ENCODE results near the gene TBCD.
A peak's percentile ranks its signal among the peaks of the same experiment; 100 is the strongest.
"Not testable (repeated sequence)": the region's sequence is repeated elsewhere in the genome, so short reads cannot be mapped to it uniquely, and the experiment has no call there.

The TBCD gene

GRCh38 chr17:82767041-82767754, 15.3 kb downstream of the TBCD start:
- DNase-seq: peak; percentile 75

- no peak for DNase-seq
Measured at GRCh38 chr17:82769041-82769440, 17.2 kb downstream of the TBCD start.

GRCh38 chr17:82772026-82772425, 20.2 kb downstream of the TBCD start:
- no peak for DNase-seq

GRCh38 chr17:82774456-82774855, 22.6 kb downstream of the TBCD start:
- DNase-seq: not testable (repeated sequence)

GRCh38 chr17:82775001-82775823, 23.3 kb downstream of the TBCD start:
- peak; percentile 78 for DNase-seq

GRCh38 chr17:82776454-82776853, 24.6 kb downstream of the TBCD start:
- DNase-seq: no peak

GRCh38 chr17:82777778-82778375, 26.0 kb downstream of the TBCD start:
- not testable (repeated sequence) for DNase-seq

- no peak for DNase-seq
Measured at GRCh38 chr17:82779541-82779940, 27.7 kb downstream of the TBCD start.

GRCh38 chr17:82780195-82780594, 28.3 kb downstream of the TBCD start:
- no peak for DNase-seq

- DNase-seq: no peak
Measured at GRCh38 chr17:82780971-82781893, 29.4 kb downstream of the TBCD start.

- peak; percentile 91 for DNase-seq
Measured at GRCh38 chr17:82781894-82782274, 30.0 kb downstream of the TBCD start.

- DNase-seq: no peak
Measured at GRCh38 chr17:82782657-82783207, 30.9 kb downstream of the TBCD start.

GRCh38 chr17:82783498-82783897, 31.6 kb downstream of the TBCD start:
- DNase-seq: no peak

GRCh38 chr17:82785581-82785980, 33.7 kb downstream of the TBCD start:
- not testable (repeated sequence) for DNase-seq

GRCh38 chr17:82786427-82786826, 34.6 kb downstream of the TBCD start:
- DNase-seq: no peak

GRCh38 chr17:82787081-82787848, 35.4 kb downstream of the TBCD start:
- DNase-seq: no peak

- DNase-seq: no peak
Measured at GRCh38 chr17:82788206-82789001, 36.5 kb downstream of the TBCD start.

- no peak for DNase-seq
Measured at GRCh38 chr17:82789051-82789592, 37.3 kb downstream of the TBCD start.

- DNase-seq: no peak
Measured at GRCh38 chr17:82789806-82790205, 37.9 kb downstream of the TBCD start.

GRCh38 chr17:82790391-82790790, 38.5 kb downstream of the TBCD start:
- no peak for DNase-seq
